ENCODE data around the gene ITPRIPL1. TPM values are rescaled to one million over a fixed set of nuclear protein-coding genes. Genes with fewer than 3 reads are reported as not detected.

The ITPRIPL1 gene
- total RNA-seq: 10 to 100 TPM; 27.9 to 28.9 TPM

DNA sequence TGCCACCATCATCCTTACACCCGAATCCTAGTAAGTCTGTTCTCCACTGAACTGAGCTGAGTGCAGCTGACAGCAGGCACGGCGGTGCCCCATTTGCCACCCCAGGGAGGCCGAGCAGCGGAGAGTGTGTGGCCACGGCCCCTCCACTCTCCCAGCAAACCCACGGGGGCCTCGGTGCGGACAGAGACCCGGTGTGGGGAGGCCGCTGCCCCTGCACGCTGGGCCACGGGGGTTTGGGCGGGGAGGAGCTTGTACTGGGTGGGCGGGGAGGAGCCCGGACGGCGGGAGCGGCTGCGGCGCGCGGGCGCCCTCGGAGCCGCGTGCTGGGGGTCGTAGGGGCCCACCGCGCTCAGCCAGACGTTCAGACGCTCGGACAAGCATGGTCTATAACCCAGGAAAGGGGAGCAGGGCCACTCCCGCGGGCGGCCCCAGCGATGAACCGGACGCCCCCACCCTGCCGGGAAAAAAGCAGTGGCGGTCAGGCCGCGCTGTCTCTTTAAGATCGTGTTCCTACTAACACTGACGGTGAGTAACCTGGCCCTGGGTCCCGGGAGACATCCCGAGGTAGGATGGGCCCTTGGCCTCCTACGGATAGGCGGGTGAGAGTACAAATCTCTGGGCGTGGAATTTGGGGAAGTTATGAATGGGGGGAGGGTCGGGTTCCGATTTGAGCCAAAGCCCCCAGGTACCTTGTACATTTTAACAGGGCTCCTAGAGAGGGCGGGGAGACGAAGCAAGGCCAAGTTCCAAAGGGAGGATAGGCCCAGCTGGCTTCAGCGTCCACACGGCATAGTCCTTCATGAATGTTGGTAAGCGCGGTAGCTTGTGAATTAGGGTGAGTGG lies at the start of gene ITPRIPL1:
Gene ITPRIPL1 (plus strand): TSS at position 277 of the 843 bp plus-strand sequence. CDS start 523 bp downstream, at position 800.

DNA sequence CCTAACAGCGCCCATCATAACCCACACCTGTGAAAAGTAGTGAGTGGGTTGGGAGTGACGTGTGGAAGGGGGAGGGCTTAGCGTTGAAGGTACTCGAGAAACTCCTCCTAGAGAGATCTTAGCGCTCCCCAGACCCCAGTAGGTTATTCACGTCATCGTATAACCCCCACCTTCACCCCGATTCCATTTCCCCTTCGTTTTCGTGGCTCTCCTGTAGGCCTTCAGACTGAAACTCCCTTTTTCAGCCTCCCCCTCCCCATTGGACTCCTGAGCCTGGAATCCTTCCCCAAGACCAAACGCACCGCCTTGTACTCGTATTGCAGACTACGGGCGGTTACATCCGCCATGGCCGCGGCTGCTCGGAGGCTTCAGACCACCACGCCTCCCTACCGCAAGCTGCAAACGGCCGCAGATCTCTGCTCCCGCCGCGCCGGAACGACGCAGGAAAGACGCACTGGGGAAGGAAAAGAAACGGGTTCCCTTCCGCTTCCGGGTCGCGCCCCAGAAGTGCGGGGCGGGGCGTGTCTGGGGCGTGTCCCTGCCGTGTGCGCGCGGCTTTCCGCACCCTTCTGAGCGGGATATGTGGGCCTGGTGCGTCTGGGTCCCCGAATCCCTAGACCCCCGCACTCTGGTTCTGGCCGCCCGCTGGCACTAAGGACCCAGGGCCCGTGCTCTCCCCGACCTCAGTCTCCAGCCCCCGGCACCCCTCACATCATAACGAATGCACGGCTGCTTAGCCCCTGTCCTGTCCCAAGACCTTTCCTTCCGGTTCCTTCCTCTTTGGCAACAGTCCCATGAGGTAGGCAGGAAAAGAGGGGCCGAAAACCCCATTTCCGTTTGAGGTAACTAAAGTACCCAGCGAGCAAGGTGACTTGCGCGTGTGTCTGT lies 19.8 kb upstream of the ITPRIPL1 start, which contains the start of gene SNRNP200:
Gene SNRNP200 (minus strand): TSS at position 456 of the 888 bp plus-strand sequence. CDS start 109 bp downstream, at position 347.

Other genes with a start within 250 kb of the ITPRIPL1 start
- under 1 TPM; 0.10 to 0.13 TPM for gene ADRA2B, start 208.7 kb upstream of the ITPRIPL1 start, total RNA-seq
- gene ASTL, start 186.8 kb upstream of the ITPRIPL1 start, total RNA-seq: under 1 TPM; 0.41 to 0.48 TPM
- 10 to 100 TPM; 21.3 to 22.0 TPM for gene DUSP2, start 179.9 kb upstream of the ITPRIPL1 start, total RNA-seq
- gene STARD7, start 116.5 kb upstream of the ITPRIPL1 start, total RNA-seq: 100 to 1,000 TPM; 105 to 112 TPM
- gene TMEM127, start 59.3 kb upstream of the ITPRIPL1 start, total RNA-seq: 10 to 100 TPM; 34.0 to 34.4 TPM
- 10 to 100 TPM; 58.7 to 61.4 TPM for gene CIAO1, start 59.1 kb upstream of the ITPRIPL1 start, total RNA-seq
- 100 to 1,000 TPM; 144 to 155 TPM for gene SNRNP200, start 19.8 kb upstream of the ITPRIPL1 start, total RNA-seq
- 10 to 100 TPM; 50.3 to 55.3 TPM for gene NCAPH, start 10.4 kb downstream of the ITPRIPL1 start, total RNA-seq
- gene NEURL3, start 180.0 kb downstream of the ITPRIPL1 start, total RNA-seq: not detected
- gene ARID5A, start 211.4 kb downstream of the ITPRIPL1 start, total RNA-seq: 10 to 100 TPM; 74.4 to 74.6 TPM